Measurements from ENCODE around the gene SSTR1. TPM values are rescaled to one million over a fixed set of nuclear protein-coding genes. Genes with fewer than 3 reads are reported as not detected.
A peak's percentile ranks its signal among the peaks of the same experiment; 100 is the strongest.

The SSTR1 gene
- total RNA-seq, 4 donors from 2014 or later: 0.16 to 1.2 (median 0.37) TPM

GRCh38 chr14:38209572-38210557 lies 2.2 kb downstream of the SSTR1 start:
- peaks cover 0 to 9% (median 0%) of the 10 kb centered on the region in 3 donors for H3K9me3 ChIP-seq
- peaks cover 66% of the 10 kb centered on the region for H3K27me3 ChIP-seq
- no peaks in the 10 kb centered on the region for H3K36me3 ChIP-seq
- TF ChIP-seq EP300 (IDR thresholded peaks at IDR 0.05) (no peak), CTCF (IDR thresholded peaks at IDR 0.05) (no peak), POLR2AphosphoS5 (IDR thresholded peaks at IDR 0.05) (no peak), POLR2A (IDR thresholded peaks at IDR 0.05) (no peak)
- H3K27ac ChIP-seq: no peak overlapping the region
- ATAC-seq: peak; percentile 3
- peak overlapping the region in 1 of 2 donors; percentile 45 for H3K4me3 ChIP-seq
- peaks cover 0 to 38% (median 0%) of the 10 kb centered on the region in 3 donors for H3K4me1 ChIP-seq
- 10% methylated on average over 18 of the region's 69 CpGs; no CpG with 5 or more reads in 1 of the 2 donors for whole genome bisulfite sequencing, 2 donors (ENCODE audit: low coverage in 1 of 2)

- Histone ChIP-seq H3K4me3 (peak overlapping the region; percentile 15 to 45), H3K9me3 (peaks cover 0 to 9% (median 0%) of the 10 kb centered on the region in 3 donors), H3K27me3 (peaks cover 66% of the 10 kb centered on the region), H3K27ac (no peak overlapping the region), H3K36me3 (no peaks in the 10 kb centered on the region), H3K4me1 (peaks cover 0 to 38% (median 0%) of the 10 kb centered on the region in 3 donors)
- ATAC-seq: no peak
- WGBS, 2 donors (ENCODE audit: low coverage in 1 of 2): 2% methylated on average over 22 of the region's 29 CpGs; no CpG with 5 or more reads in 1 of the 2 donors
- TF ChIP-seq CTCF (IDR thresholded peaks at IDR 0.05) (no peak), POLR2AphosphoS5 (IDR thresholded peaks at IDR 0.05) (no peak), EP300 (IDR thresholded peaks at IDR 0.05) (no peak), POLR2A (IDR thresholded peaks at IDR 0.05) (no peak)
Measured at GRCh38 chr14:38210587-38211216, 3.0 kb downstream of the SSTR1 start.

- ATAC-seq: no peak
- Histone ChIP-seq H3K9me3 (peaks cover 0 to 4% (median 0%) of the 10 kb centered on the region in 3 donors), H3K36me3 (no peaks in the 10 kb centered on the region), H3K4me1 (peaks cover 0 to 38% (median 0%) of the 10 kb centered on the region in 3 donors), H3K27ac (no peak overlapping the region), H3K4me3 (peak overlapping the region in 1 of 2 donors; percentile 45), H3K27me3 (peaks cover 60% of the 10 kb centered on the region)
- 2 to 13% methylated on average over 3 to 6 of the region's 34 CpGs for WGBS, 2 donors (ENCODE audit: low coverage in 1 of 2)
- TF ChIP-seq POLR2A (IDR thresholded peaks at IDR 0.05) (no peak), CTCF (IDR thresholded peaks at IDR 0.05) (no peak), EP300 (IDR thresholded peaks at IDR 0.05) (no peak), POLR2AphosphoS5 (IDR thresholded peaks at IDR 0.05) (no peak)
Measured at GRCh38 chr14:38211255-38211735, 3.6 kb downstream of the SSTR1 start.

- ATAC-seq: no peak
- no peak overlapping the region for H3K4me3 ChIP-seq
- H3K27me3 ChIP-seq: peaks cover 52% of the 10 kb centered on the region
- H3K9me3 ChIP-seq: no peaks in the 10 kb centered on the region
- peaks cover 0 to 38% (median 0%) of the 10 kb centered on the region in 3 donors for H3K4me1 ChIP-seq
- no peak overlapping the region for H3K27ac ChIP-seq
- TF ChIP-seq POLR2A (IDR thresholded peaks at IDR 0.05): no peak
- H3K36me3 ChIP-seq: no peaks in the 10 kb centered on the region
Measured at GRCh38 chr14:38212111-38212510, 4.4 kb downstream of the SSTR1 start.

- no peak for ATAC-seq
- TF ChIP-seq CTCF (IDR thresholded peaks at IDR 0.05): no peak
- Histone ChIP-seq H3K4me3 (no peak overlapping the region), H3K9me3 (no peaks in the 10 kb centered on the region), H3K27ac (no peak overlapping the region), H3K27me3 (peaks cover 43% of the 10 kb centered on the region), H3K4me1 (peaks cover 0 to 36% (median 0%) of the 10 kb centered on the region in 3 donors), H3K36me3 (no peaks in the 10 kb centered on the region)
- 73 to 85% methylated on average over 2 of the region's 2 CpGs for WGBS, 2 donors (ENCODE audit: low coverage in 1 of 2)
Measured at GRCh38 chr14:38213001-38213400, 5.3 kb downstream of the SSTR1 start.
